Endothelial cell of umbilical vein (primary cell): ENCODE data around the gene COPS2. TPM values are rescaled to one million over a fixed set of nuclear protein-coding genes. Genes with fewer than 3 reads are reported as not detected.

Experiments used
- BruUV-seq: library from RNA; stranded (reverse); fragments of 400-500 nt; replicated peaks from 2 replicates; lab custom pipeline; 2021; lab: Mats Ljungman, UMichigan
- CTCF ChIA-PET: fragments of 300-600, 350-600 bp; sonication (Branson Sonifier 250); formaldehyde crosslinking; loops from one replicate; lab custom pipeline; 2021; ENCODE audit warnings: antibody characterized with exemption, inconsistent platforms; lab: Charles Lee
- POLR2A ChIA-PET: fragments of 300-600, 350-600 bp; sonication (Branson Sonifier 250); formaldehyde crosslinking; loops from one replicate; lab custom pipeline; 2021; ENCODE audit warnings: antibody characterized with exemption, inconsistent platforms; lab: Charles Lee
- DNase-seq: peaks from one replicate; pipeline ENCODE4 v3.0.0-alpha.2; 2011; ENCODE audit warnings: low read depth, low spot score
- FAIRE-seq: peaks from 2 replicates; lab custom pipeline; 2011; peaks lifted over from hg19 to GRCh38; lab: Jason Lieb, UNC
- H2AFZ ChIP-seq: 2 replicates; pipeline ENCODE4 v1.6.0; 2012; ENCODE audit warnings: low read depth, low read length, control low read depth, inconsistent platforms
- H3K27ac ChIP-seq: 2 replicates; pipeline ENCODE4 v1.5.1; 2011; ENCODE audit warnings: low read depth, mild to moderate bottlenecking, control low read depth, low read length, moderate library complexity; ENCODE audit not compliant: insufficient read depth
- H3K27me3 ChIP-seq, 2 experiments: 2 replicates each; pipeline versions ENCODE4 v1.6.0 to v1.6.1; 2011; ENCODE audit warnings: low read length in 2 of 2, mixed read lengths in 1 of 2; ENCODE audit not compliant: control insufficient read depth in 2 of 2, insufficient read depth in 2 of 2
- H3K36me3 ChIP-seq, 2 experiments: 2 replicates in 1 of 2; 3 replicates in 1 of 2; pipeline ENCODE4 v1.5.1; 2011; ENCODE audit warnings: low read length in 2 of 2, mild to moderate bottlenecking in 1 of 2, moderate library complexity in 1 of 2; ENCODE audit not compliant: control insufficient read depth in 2 of 2, insufficient read depth in 2 of 2; ENCODE audit errors: extremely low read depth in 1 of 2
- H3K4me1 ChIP-seq: 3 replicates; pipeline ENCODE4 v1.5.1; 2011; ENCODE audit warnings: mild to moderate bottlenecking, low read length; ENCODE audit not compliant: control insufficient read depth, insufficient read depth; ENCODE audit errors: extremely low read depth
- H3K4me2 ChIP-seq: 2 replicates; pipeline ENCODE4 v1.6.1; 2011; ENCODE audit warnings: low read length, control low read depth, mixed read lengths; ENCODE audit not compliant: insufficient read depth
- H3K4me3 ChIP-seq, 3 experiments: fragments of 200-600 bp in 1 of 3; sonication (generic), shearing (Covaris generic) in 1 of 3; replicated peaks in 1 of 3; 2 replicates each; pipeline ENCODE4 v1.5.1; 2011 to 2016; ENCODE audit warnings: control low read depth in 3 of 3, low read length in 3 of 3, mild to moderate bottlenecking in 2 of 3, inconsistent platforms in 1 of 3, low read depth in 1 of 3, moderate library complexity in 1 of 3; ENCODE audit not compliant: insufficient read depth in 1 of 3
- H3K79me2 ChIP-seq: 2 replicates; pipeline ENCODE4 v1.6.0; 2012; ENCODE audit warnings: low read length, inconsistent platforms; ENCODE audit not compliant: control insufficient read depth, insufficient read depth
- H3K9ac ChIP-seq: replicated peaks from 2 replicates; pipeline ENCODE3; 2011; ENCODE audit warnings: low read length, control low read depth; ENCODE audit not compliant: insufficient read depth; ENCODE audit errors: extremely low read depth
- H3K9me1 ChIP-seq: replicated peaks from 3 replicates; pipeline ENCODE4 v1.6.0; 2011; ENCODE audit warnings: mild to moderate bottlenecking, low read length; ENCODE audit not compliant: control insufficient read depth, insufficient read depth; ENCODE audit errors: extremely low read depth
- H3K9me3 ChIP-seq: replicated peaks from 2 replicates; pipeline ENCODE4 v1.5.1; 2012; ENCODE audit warnings: low read length, inconsistent platforms; ENCODE audit not compliant: control insufficient read depth, insufficient read depth
- H4K20me1 ChIP-seq: replicated peaks from 2 replicates; pipeline ENCODE3; 2011; ENCODE audit warnings: mild to moderate bottlenecking, low read length; ENCODE audit not compliant: control insufficient read depth, insufficient read depth; ENCODE audit errors: extremely low read depth
- CTCF ChIP-seq, 2 donors: IDR thresholded peaks; 1 replicate in 1 of 2; 2 replicates in 1 of 2; pipeline ENCODE4 v1.5.1; 2011; ENCODE audit warnings: low read length in 2 of 2, mild to moderate bottlenecking in 2 of 2, moderate library complexity in 2 of 2, control low read depth in 1 of 2, inconsistent platforms in 1 of 2, low read depth in 1 of 2; ENCODE audit not compliant: insufficient read depth in 1 of 2; ENCODE audit errors: extremely low read depth in 1 of 2
- EZH2 ChIP-seq: IDR thresholded peaks from 2 replicates; pipeline ENCODE4 v1.6.1; 2012; ENCODE audit warnings: borderline replicate concordance, low read depth, mild to moderate bottlenecking, moderate library complexity, low read length, inconsistent platforms; ENCODE audit not compliant: severe bottlenecking
- FOS ChIP-seq: IDR thresholded peaks from 2 replicates; pipeline ENCODE4 v1.6.1; 2011; ENCODE audit warnings: mild to moderate bottlenecking, low read length, moderate library complexity, borderline replicate concordance; ENCODE audit not compliant: insufficient read depth
- GATA2 ChIP-seq: IDR thresholded peaks from 2 replicates; pipeline ENCODE4 v1.7.0; 2011; ENCODE audit warnings: low read depth, mild to moderate bottlenecking, moderate library complexity, mixed read lengths, low read length; ENCODE audit not compliant: insufficient read length, insufficient read depth
- JUN ChIP-seq: IDR thresholded peaks from 2 replicates; pipeline ENCODE4 v1.6.1; 2011; ENCODE audit warnings: borderline replicate concordance, low read depth; ENCODE audit not compliant: insufficient read length, insufficient read depth
- MYC ChIP-seq: IDR thresholded peaks from one replicate; pipeline ENCODE4 v1.6.1; 2011; ENCODE audit warnings: mild to moderate bottlenecking, low read depth, low read length
- POLR2A ChIP-seq: IDR thresholded peaks from 2 replicates; pipeline ENCODE4 v1.6.1; 2012; ENCODE audit warnings: low read depth, mild to moderate bottlenecking, control low read depth, low read length
- POLR2AphosphoS5 ChIP-seq: IDR thresholded peaks from 2 replicates; pipeline ENCODE4 v1.6.1; 2012; ENCODE audit warnings: low read depth, mild to moderate bottlenecking, control low read depth, low read length, moderate library complexity; ENCODE audit not compliant: insufficient read depth
- dilution Hi-C: fragments of 300-500 bp; cut with MboI; formaldehyde crosslinking; loops from one replicate; pipeline ENCODE4 v1.15.0; 2019; ENCODE audit warnings: low sequenced_read_pairs; ENCODE audit not compliant: extremely low pct_ligation_motif_present
- intact Hi-C: fragments of 100-400 bp; cut with micrococcal nuclease; formaldehyde crosslinking; loops from one replicate; pipeline ENCODE4 v1.10.0; 2022
- polyA plus RNA-seq, 4 experiments: library from polyadenylated mRNA; depleted of rRNA in 3 of 4; stranded (reverse) in 3 of 4; unstranded in 1 of 4; fragments of >200 nt; gene quantifications; 2 replicates each; pipeline versions ENCODE4 v1.2.1 to v1.2.3, GENCODE V29; 2011 to 2012; ENCODE audit warnings: missing spikeins in 1 of 4
- total RNA-seq: library from RNA; stranded (reverse); gene quantifications from 2 replicates; pipeline ENCODE4 v1.2.3, GENCODE V29; 2021
- TF ChIP-seq, protein P1 (sequence below): IDR thresholded peaks from 2 replicates; pipeline ENCODE4 v1.6.1; 2011; ENCODE audit not compliant: insufficient read depth, insufficient read length

The COPS2 gene
- total and polyA plus RNA-seq, 2 donors (not counting 3 experiments of a cell fraction or from before 2014, with no cell fraction given) = 20.2 to 79.3 TPM

DNA sequence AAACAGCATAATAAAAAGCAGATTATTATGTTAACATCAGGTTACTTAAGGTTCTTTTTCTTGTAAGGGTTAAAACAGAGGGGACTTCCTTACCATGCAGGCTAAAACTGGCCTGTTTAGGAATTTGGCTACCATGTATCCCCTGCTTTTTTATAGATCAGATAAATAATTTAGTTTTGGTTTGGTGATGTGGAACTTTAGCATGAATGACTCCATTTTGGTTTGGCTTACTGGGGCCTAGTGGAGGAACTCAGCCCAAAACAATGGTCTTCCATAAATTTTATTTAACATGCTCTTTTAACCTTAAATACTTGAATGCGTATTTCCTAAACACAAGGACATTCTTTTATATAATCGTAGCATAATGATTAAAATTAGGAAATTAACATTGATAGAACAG is 33.5 kb upstream of the COPS2 start:
- H3K27ac ChIP-seq = no peak overlapping the region
- no peaks in the 10 kb centered on the region for H3K9me1 ChIP-seq
- TF ChIP-seq POLR2AphosphoS5 = no peak
- TF ChIP-seq POLR2A = no peak
- no peak for TF ChIP-seq EZH2
- TF ChIP-seq CTCF (IDR thresholded peaks at IDR 0.05; ENCODE audit: extremely low read depth in 1 of 2, insufficient read depth in 1 of 2, low read depth in 1 of 2, low read length in 2 of 2) = no peak
- no peak for TF ChIP-seq MYC
- H3K27me3 ChIP-seq = no peaks in the 10 kb centered on the region
- no peaks in the 10 kb centered on the region for H3K9me3 ChIP-seq
- CTCF ChIA-PET = no interaction called here
- H4K20me1 ChIP-seq = no peaks in the 10 kb centered on the region
- dilution Hi-C loops = no loop called here
- POLR2A ChIA-PET = no interaction called here
- intact Hi-C loops = no loop called here
- H2AFZ ChIP-seq = no peak overlapping the region
- no peak for FAIRE-seq
- peaks cover 25% of the 10 kb centered on the region for H3K79me2 ChIP-seq
- H3K4me2 ChIP-seq = no peak overlapping the region
- no peaks in the 10 kb centered on the region for H3K36me3 ChIP-seq
- H3K4me1 ChIP-seq = no peaks in the 10 kb centered on the region
- H3K9ac ChIP-seq = no peak overlapping the region
- no TSS peak for BruUV-seq
- no peak for DNase-seq
- no peak overlapping the region for H3K4me3 ChIP-seq

- Histone ChIP-seq H3K4me3 (no peak overlapping the region), H4K20me1 (no peaks in the 10 kb centered on the region), H3K9me1 (no peaks in the 10 kb centered on the region), H3K4me2 (no peak overlapping the region), H3K27me3 (no peaks in the 10 kb centered on the region), H2AFZ (no peak overlapping the region), H3K9ac (no peak overlapping the region), H3K36me3 (no peaks in the 10 kb centered on the region), H3K4me1 (no peaks in the 10 kb centered on the region), H3K79me2 (peaks cover 25% of the 10 kb centered on the region), H3K9me3 (no peaks in the 10 kb centered on the region), H3K27ac (no peak overlapping the region)
- no peak for DNase-seq
- ChIA-PET POLR2A (no interaction called here), CTCF (no interaction called here)
- intact Hi-C loops (no loop called here), dilution Hi-C loops (no loop called here)
- FAIRE-seq = no peak
- BruUV-seq = no TSS peak
- TF ChIP-seq GATA2 (no peak), FOS (no peak), POLR2A (no peak), CTCF (IDR thresholded peaks at IDR 0.05; ENCODE audit: extremely low read depth in 1 of 2, insufficient read depth in 1 of 2, low read depth in 1 of 2, low read length in 2 of 2) (no peak), JUN (no peak), POLR2AphosphoS5 (no peak), MYC (no peak), EZH2 (no peak)
- TF ChIP-seq, protein P1, sequence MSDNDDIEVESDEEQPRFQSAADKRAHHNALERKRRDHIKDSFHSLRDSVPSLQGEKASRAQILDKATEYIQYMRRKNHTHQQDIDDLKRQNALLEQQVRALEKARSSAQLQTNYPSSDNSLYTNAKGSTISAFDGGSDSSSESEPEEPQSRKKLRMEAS = no peak
Measured at GRCh38 chr15:49187549-49188245, 32.3 kb upstream of the COPS2 start.
